Fibroblast of lung (primary cell): ENCODE results near the gene DOK6.

ENCODE experiments used
- CTCF ChIP-seq, 2 donors: IDR thresholded peaks in 1 of 2; conservative IDR thresholded peaks in 1 of 2; 1 replicate in 1 of 2; 2 replicates in 1 of 2; pipeline ENCODE4 v1.5.1; 2011 to 2012; ENCODE audit warnings: low read length in 2 of 2, control low read depth in 1 of 2, inconsistent platforms in 1 of 2, low read depth in 1 of 2, mild to moderate bottlenecking in 1 of 2
- EZH2 ChIP-seq: IDR thresholded peaks from 2 replicates; pipeline ENCODE4 v1.5.1; 2012; ENCODE audit warnings: low read length, control low read depth, mild to moderate bottlenecking; ENCODE audit errors: missing control alignments

- TF ChIP-seq CTCF (conservative IDR thresholded peaks at IDR 0.05 in 1 of 2, IDR thresholded peaks at IDR 0.05 in 1 of 2; ENCODE audit: low read depth in 1 of 2, low read length in 2 of 2) (no peak), EZH2 (no peak)
Measured at GRCh38 chr18:69705987-69706386, 305.3 kb downstream of the DOK6 start.
